Measurements from ENCODE around the gene GRM1. TPM values are rescaled to one million over a fixed set of nuclear protein-coding genes. Genes with fewer than 3 reads are reported as not detected.

Gene GRM1
- total RNA-seq, 4 donors from 2014 or later = 0.13 TPM; not detected in 3

- Histone ChIP-seq H3K27ac (no peak overlapping the region), H3K9me3 (peaks cover 0 to 30% (median 0%) of the 10 kb centered on the region in 3 donors), H3K27me3 (no peaks in the 10 kb centered on the region), H3K4me1 (no peaks in the 10 kb centered on the region), H3K4me3 (no peak overlapping the region), H3K36me3 (no peaks in the 10 kb centered on the region)
- TF ChIP-seq EP300 (IDR thresholded peaks at IDR 0.05) = no peak
- no peak for ATAC-seq
- WGBS, 2 donors (ENCODE audit: low coverage in 1 of 2) = 82 to 95% methylated on average over 1 of the region's 1 CpG
Measured at GRCh38 chr6:146040360-146040759, 11.5 kb downstream of the GRM1 start.

- Histone ChIP-seq H3K9me3 (peaks cover 0 to 30% (median 0%) of the 10 kb centered on the region in 3 donors), H3K4me3 (no peak overlapping the region), H3K36me3 (no peaks in the 10 kb centered on the region), H3K27me3 (no peaks in the 10 kb centered on the region), H3K27ac (no peak overlapping the region), H3K4me1 (no peaks in the 10 kb centered on the region)
- WGBS, 2 donors (ENCODE audit: low coverage in 1 of 2) = 22 to 33% methylated on average over 1 of the region's 1 CpG
- TF ChIP-seq EP300 (IDR thresholded peaks at IDR 0.05) = no peak
- no peak for TF ChIP-seq POLR2A (IDR thresholded peaks at IDR 0.05)
- no peak for TF ChIP-seq CTCF (IDR thresholded peaks at IDR 0.05)
- no peak for TF ChIP-seq POLR2AphosphoS5 (IDR thresholded peaks at IDR 0.05)
- ATAC-seq = no peak
Measured at GRCh38 chr6:146041282-146041681, 12.4 kb downstream of the GRM1 start.

- no peaks in the 10 kb centered on the region for H3K27me3 ChIP-seq
- ATAC-seq = no peak
- no peaks in the 10 kb centered on the region for H3K9me3 ChIP-seq
- no peak overlapping the region for H3K4me3 ChIP-seq
- 52 to 56% methylated on average over 2 of the region's 2 CpGs for WGBS, 2 donors (ENCODE audit: low coverage in 1 of 2)
- no peaks in the 10 kb centered on the region for H3K4me1 ChIP-seq
- TF ChIP-seq POLR2AphosphoS5 (IDR thresholded peaks at IDR 0.05) (no peak), POLR2A (IDR thresholded peaks at IDR 0.05) (no peak), EP300 (IDR thresholded peaks at IDR 0.05) (no peak), CTCF (IDR thresholded peaks at IDR 0.05) (no peak)
- no peak overlapping the region for H3K27ac ChIP-seq
- H3K36me3 ChIP-seq = no peaks in the 10 kb centered on the region
Measured at GRCh38 chr6:146047371-146047770, 18.5 kb downstream of the GRM1 start.

GRCh38 chr6:146050168-146050567 lies 21.3 kb downstream of the GRM1 start:
- no peaks in the 10 kb centered on the region for H3K9me3 ChIP-seq
- ATAC-seq = no peak
- no peak for TF ChIP-seq POLR2AphosphoS5 (IDR thresholded peaks at IDR 0.05)
- TF ChIP-seq POLR2A (IDR thresholded peaks at IDR 0.05) = no peak
- no peak for TF ChIP-seq CTCF (IDR thresholded peaks at IDR 0.05)
- TF ChIP-seq EP300 (IDR thresholded peaks at IDR 0.05) = no peak
- no peak overlapping the region for H3K27ac ChIP-seq
- no peaks in the 10 kb centered on the region for H3K4me1 ChIP-seq
- H3K4me3 ChIP-seq = no peak overlapping the region
- H3K36me3 ChIP-seq = no peaks in the 10 kb centered on the region
- 33 to 94% methylated on average over 1 of the region's 1 CpG for WGBS, 2 donors (ENCODE audit: low coverage in 1 of 2)
- no peaks in the 10 kb centered on the region for H3K27me3 ChIP-seq

- H3K27ac ChIP-seq = no peak overlapping the region
- no peaks in the 10 kb centered on the region for H3K27me3 ChIP-seq
- TF ChIP-seq POLR2A (IDR thresholded peaks at IDR 0.05) (no peak), POLR2AphosphoS5 (IDR thresholded peaks at IDR 0.05) (no peak), EP300 (IDR thresholded peaks at IDR 0.05) (no peak), CTCF (IDR thresholded peaks at IDR 0.05) (no peak)
- H3K4me3 ChIP-seq = no peak overlapping the region
- ATAC-seq = no peak
- no peaks in the 10 kb centered on the region for H3K9me3 ChIP-seq
- 70 to 78% methylated on average over 5 to 6 of the region's 6 CpGs for WGBS, 2 donors (ENCODE audit: low coverage in 1 of 2)
- no peaks in the 10 kb centered on the region for H3K4me1 ChIP-seq
- H3K36me3 ChIP-seq = no peaks in the 10 kb centered on the region
Measured at GRCh38 chr6:146056506-146056905, 27.6 kb downstream of the GRM1 start.
